SK-N-MC (cell line): ENCODE results near the gene PRPF18.

Experiments
- DNase-seq: peaks from one replicate; pipeline ENCODE4 v3.0.0-alpha.2; 2011; ENCODE audit warnings: low read depth, low spot score
- H3K27ac ChIP-seq: fragments of 200-600 bp; sonication (generic); 2 replicates; pipeline ENCODE4 v1.5.1; 2016; ENCODE audit warnings: mixed run types
- H3K36me3 ChIP-seq: fragments of 200-600 bp; sonication (generic); 2 replicates; pipeline ENCODE4 v1.6.1; 2017; ENCODE audit warnings: antibody characterized with exemption, low read length, mixed read lengths; ENCODE audit not compliant: insufficient read depth
- H3K4me3 ChIP-seq: fragments of 200-600 bp; sonication (generic); 2 replicates; pipeline ENCODE4 v1.5.1; 2016
- H3K9ac ChIP-seq: fragments of 200-600 bp; sonication (generic); 2 replicates; pipeline ENCODE4 v1.8.0; 2017; ENCODE audit warnings: mixed run types, mixed read lengths; ENCODE audit not compliant: insufficient read length
- H3K9me3 ChIP-seq: fragments of 200-600 bp; sonication (generic); 2 replicates; pipeline ENCODE4 v1.6.1; 2017; ENCODE audit warnings: low read depth, mild to moderate bottlenecking, antibody characterized with exemption, low read length, moderate library complexity, mixed read lengths
- EZH2 ChIP-seq: fragments of 200-600 bp; sonication (generic); IDR thresholded peaks from one replicate; pipeline ENCODE4 v1.6.1; 2017; ENCODE audit warnings: antibody characterized with exemption
- FOXP2 ChIP-seq: optimal IDR thresholded peaks from 2 replicates; pipeline ENCODE3; 2011; ENCODE audit warnings: mild to moderate bottlenecking, moderate library complexity; ENCODE audit not compliant: insufficient read depth; ENCODE audit errors: extremely low read length, control extremely low read depth
- POLR2AphosphoS5 ChIP-seq: IDR thresholded peaks from 2 replicates; pipeline ENCODE4 v1.6.1; 2012; ENCODE audit warnings: mild to moderate bottlenecking, low read depth, low read length, borderline replicate concordance

PRPF18 gene

GRCh38 chr10:13661256-13661655, 74.5 kb downstream of the PRPF18 start:
- Histone ChIP-seq H3K36me3 (no peaks in the 10 kb centered on the region), H3K27ac (no peak overlapping the region)

GRCh38 chr10:13665516-13666262, 78.9 kb downstream of the PRPF18 start:
- Histone ChIP-seq H3K9ac (no peak overlapping the region), H3K27ac (no peak overlapping the region), H3K4me3 (no peak overlapping the region), H3K9me3 (no peaks in the 10 kb centered on the region), H3K36me3 (no peaks in the 10 kb centered on the region)
- no peak for DNase-seq
- TF ChIP-seq FOXP2, result no peak

More at GRCh38 chr10:13661256-13661655, 74.5 kb downstream of the PRPF18 start:
- no peaks in the 10 kb centered on the region for H3K9me3 ChIP-seq
- H3K9ac ChIP-seq, result no peak overlapping the region
- no peak overlapping the region for H3K4me3 ChIP-seq
- no peak for DNase-seq
- no peak for TF ChIP-seq EZH2
- TF ChIP-seq FOXP2, result no peak
- TF ChIP-seq POLR2AphosphoS5, result no peak

DNA sequence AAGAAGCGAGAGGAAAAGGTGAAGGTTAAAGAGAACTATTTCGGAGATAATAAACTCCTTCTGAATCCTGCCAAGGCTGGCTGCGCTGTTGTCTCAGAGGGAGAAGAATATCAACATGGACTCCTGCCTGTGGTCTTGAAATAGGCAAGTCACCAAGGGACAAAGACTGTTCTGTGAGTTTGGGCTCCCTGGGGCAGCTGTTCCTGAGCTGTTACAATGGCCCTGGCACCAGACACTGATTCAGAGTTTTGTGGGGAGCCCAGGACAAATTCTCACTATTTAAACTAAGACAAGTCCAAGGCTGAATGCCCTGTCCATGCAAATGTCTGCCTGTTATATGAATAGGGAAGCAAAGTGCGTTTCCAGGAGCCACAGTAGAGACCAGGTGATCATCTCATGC, 81.4 kb downstream of the PRPF18 start:
- Histone ChIP-seq H3K9me3 (no peaks in the 10 kb centered on the region), H3K9ac (no peak overlapping the region), H3K4me3 (no peak overlapping the region), H3K27ac (no peak overlapping the region), H3K36me3 (no peaks in the 10 kb centered on the region)
- TF ChIP-seq FOXP2 (no peak), POLR2AphosphoS5 (no peak), EZH2 (no peak)
- DNase-seq, result no peak

GRCh38 chr10:13669182-13669855, 82.6 kb downstream of the PRPF18 start:
- Histone ChIP-seq H3K27ac (no peak overlapping the region), H3K9ac (no peak overlapping the region), H3K9me3 (no peaks in the 10 kb centered on the region), H3K4me3 (no peak overlapping the region), H3K36me3 (no peaks in the 10 kb centered on the region)
- TF ChIP-seq POLR2AphosphoS5 (no peak), FOXP2 (no peak), EZH2 (no peak)
- no peak for DNase-seq

- Histone ChIP-seq H3K36me3 (no peaks in the 10 kb centered on the region), H3K9me3 (no peaks in the 10 kb centered on the region), H3K9ac (no peak overlapping the region), H3K4me3 (no peak overlapping the region), H3K27ac (no peak overlapping the region)
- no peak for TF ChIP-seq POLR2AphosphoS5
- TF ChIP-seq EZH2, result no peak
- no peak for TF ChIP-seq FOXP2
- no peak for DNase-seq
Observed at GRCh38 chr10:13669901-13670300, 83.1 kb downstream of the PRPF18 start.

GRCh38 chr10:13670311-13670710, 83.5 kb downstream of the PRPF18 start:
- H3K36me3 ChIP-seq, result no peaks in the 10 kb centered on the region

GRCh38 chr10:13671904-13672303, 85.1 kb downstream of the PRPF18 start:
- Histone ChIP-seq H3K9me3 (no peaks in the 10 kb centered on the region), H3K9ac (no peak overlapping the region), H3K27ac (no peak overlapping the region), H3K36me3 (no peaks in the 10 kb centered on the region), H3K4me3 (no peak overlapping the region)
- no peak for DNase-seq
- no peak for TF ChIP-seq POLR2AphosphoS5
- no peak for TF ChIP-seq EZH2
- TF ChIP-seq FOXP2, result no peak

More at GRCh38 chr10:13670311-13670710, 83.5 kb downstream of the PRPF18 start:
- Histone ChIP-seq H3K4me3 (no peak overlapping the region), H3K9ac (no peak overlapping the region), H3K9me3 (no peaks in the 10 kb centered on the region), H3K27ac (no peak overlapping the region)
- TF ChIP-seq POLR2AphosphoS5 (no peak), FOXP2 (no peak), EZH2 (no peak)
- DNase-seq, result no peak

- Histone ChIP-seq H3K4me3 (no peak overlapping the region), H3K9ac (no peak overlapping the region), H3K9me3 (no peaks in the 10 kb centered on the region), H3K36me3 (no peaks in the 10 kb centered on the region), H3K27ac (no peak overlapping the region)
- TF ChIP-seq EZH2 (no peak), POLR2AphosphoS5 (no peak), FOXP2 (no peak)
- DNase-seq, result no peak
Observed at GRCh38 chr10:13672548-13672947, 85.8 kb downstream of the PRPF18 start.

- DNase-seq, result no peak
- Histone ChIP-seq H3K9ac (no peak overlapping the region), H3K27ac (no peak overlapping the region)
Observed at GRCh38 chr10:13673156-13673555, 86.4 kb downstream of the PRPF18 start.

More at GRCh38 chr10:13673156-13673555, 86.4 kb downstream of the PRPF18 start:
- H3K4me3 ChIP-seq, result no peak overlapping the region
- no peaks in the 10 kb centered on the region for H3K36me3 ChIP-seq
- TF ChIP-seq FOXP2, result no peak
- no peak for TF ChIP-seq POLR2AphosphoS5
- TF ChIP-seq EZH2, result no peak
- H3K9me3 ChIP-seq, result no peaks in the 10 kb centered on the region
